Bronchial epithelial cell (primary cell): ENCODE measurements around the gene SAMD10. TPM values are rescaled to one million over a fixed set of nuclear protein-coding genes. Genes with fewer than 3 reads are reported as not detected.
"Not testable (repeated sequence)": the region's sequence is repeated elsewhere in the genome, so short reads cannot be mapped to it uniquely, and the experiment has no call there.

Experiments
- DNase-seq: peaks from one replicate; pipeline ENCODE4 v3.0.0-alpha.2; 2010; ENCODE audit warnings: low read depth
- FAIRE-seq: peaks from 2 replicates; lab custom pipeline; 2011; peaks lifted over from hg19 to GRCh38; lab: Jason Lieb, UNC
- H3K27me3 ChIP-seq: 2 replicates; pipeline ENCODE4 v1.5.1; 2011; ENCODE audit warnings: low read length; ENCODE audit not compliant: control insufficient read depth, insufficient read depth
- H3K36me3 ChIP-seq: 2 replicates; pipeline ENCODE4 v1.5.1; 2011; ENCODE audit warnings: low read length; ENCODE audit not compliant: control insufficient read depth, insufficient read depth
- H3K4me3 ChIP-seq: 2 replicates; pipeline ENCODE4 v1.5.1; 2011; ENCODE audit warnings: mild to moderate bottlenecking, low read depth, low read length, control low read depth
- total RNA-seq: library from RNA; depleted of rRNA; stranded (reverse); fragments of >200 nt; gene quantifications from 2 replicates; pipeline ENCODE4 v1.2.1, GENCODE V29; 2014
- TF ChIP-seq, protein P1 (sequence below): IDR thresholded peaks from 2 replicates; pipeline ENCODE4 v1.5.1; 2011; ENCODE audit warnings: mild to moderate bottlenecking, moderate library complexity, low read length, control low read depth, inconsistent platforms; ENCODE audit not compliant: insufficient read depth, severe bottlenecking

Gene SAMD10
- total RNA-seq, 1 donor from 2014 or later: 1.1 TPM

DNA sequence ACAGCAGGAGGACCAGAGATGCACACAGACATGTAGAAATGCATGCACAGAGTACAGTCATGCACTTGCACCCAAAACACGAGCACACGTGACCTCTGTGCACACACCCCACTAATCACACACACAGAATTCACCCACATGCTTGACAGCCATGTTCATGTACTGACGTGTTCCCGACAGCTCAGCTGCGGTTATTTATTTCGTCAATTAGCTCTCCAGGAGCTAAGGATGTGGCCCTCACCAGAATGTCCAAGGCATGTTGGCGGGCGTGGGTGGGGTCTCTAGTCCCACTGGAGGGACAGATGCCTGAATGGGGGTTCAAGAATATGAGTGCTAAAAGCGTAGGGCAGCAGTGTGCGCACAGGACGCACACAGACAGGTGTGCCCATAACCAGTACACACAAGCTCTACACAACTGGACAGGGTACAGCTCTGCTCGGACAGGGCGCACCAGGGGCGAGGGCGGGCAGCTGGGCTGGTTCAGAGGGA is 919 bp upstream of the SAMD10 start:
- Histone ChIP-seq H3K36me3 (peaks cover 5% of the 10 kb centered on the region), H3K4me3 (peak overlapping the region; percentile 88), H3K27me3 (no peaks in the 10 kb centered on the region)
- TF ChIP-seq, protein P1, sequence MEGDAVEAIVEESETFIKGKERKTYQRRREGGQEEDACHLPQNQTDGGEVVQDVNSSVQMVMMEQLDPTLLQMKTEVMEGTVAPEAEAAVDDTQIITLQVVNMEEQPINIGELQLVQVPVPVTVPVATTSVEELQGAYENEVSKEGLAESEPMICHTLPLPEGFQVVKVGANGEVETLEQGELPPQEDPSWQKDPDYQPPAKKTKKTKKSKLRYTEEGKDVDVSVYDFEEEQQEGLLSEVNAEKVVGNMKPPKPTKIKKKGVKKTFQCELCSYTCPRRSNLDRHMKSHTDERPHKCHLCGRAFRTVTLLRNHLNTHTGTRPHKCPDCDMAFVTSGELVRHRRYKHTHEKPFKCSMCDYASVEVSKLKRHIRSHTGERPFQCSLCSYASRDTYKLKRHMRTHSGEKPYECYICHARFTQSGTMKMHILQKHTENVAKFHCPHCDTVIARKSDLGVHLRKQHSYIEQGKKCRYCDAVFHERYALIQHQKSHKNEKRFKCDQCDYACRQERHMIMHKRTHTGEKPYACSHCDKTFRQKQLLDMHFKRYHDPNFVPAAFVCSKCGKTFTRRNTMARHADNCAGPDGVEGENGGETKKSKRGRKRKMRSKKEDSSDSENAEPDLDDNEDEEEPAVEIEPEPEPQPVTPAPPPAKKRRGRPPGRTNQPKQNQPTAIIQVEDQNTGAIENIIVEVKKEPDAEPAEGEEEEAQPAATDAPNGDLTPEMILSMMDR: no peak
- DNase-seq: peak; percentile 93
- FAIRE-seq: no peak

GRCh38 chr20:63979229-63979556 is 249 bp downstream of the SAMD10 start:
- TF ChIP-seq, protein P1: no peak
- H3K27me3 ChIP-seq: no peaks in the 10 kb centered on the region
- FAIRE-seq (no peak), DNase-seq (no peak)
- H3K36me3 ChIP-seq: peaks cover 2% of the 10 kb centered on the region
- H3K4me3 ChIP-seq: peak overlapping the region; percentile 68

DNA sequence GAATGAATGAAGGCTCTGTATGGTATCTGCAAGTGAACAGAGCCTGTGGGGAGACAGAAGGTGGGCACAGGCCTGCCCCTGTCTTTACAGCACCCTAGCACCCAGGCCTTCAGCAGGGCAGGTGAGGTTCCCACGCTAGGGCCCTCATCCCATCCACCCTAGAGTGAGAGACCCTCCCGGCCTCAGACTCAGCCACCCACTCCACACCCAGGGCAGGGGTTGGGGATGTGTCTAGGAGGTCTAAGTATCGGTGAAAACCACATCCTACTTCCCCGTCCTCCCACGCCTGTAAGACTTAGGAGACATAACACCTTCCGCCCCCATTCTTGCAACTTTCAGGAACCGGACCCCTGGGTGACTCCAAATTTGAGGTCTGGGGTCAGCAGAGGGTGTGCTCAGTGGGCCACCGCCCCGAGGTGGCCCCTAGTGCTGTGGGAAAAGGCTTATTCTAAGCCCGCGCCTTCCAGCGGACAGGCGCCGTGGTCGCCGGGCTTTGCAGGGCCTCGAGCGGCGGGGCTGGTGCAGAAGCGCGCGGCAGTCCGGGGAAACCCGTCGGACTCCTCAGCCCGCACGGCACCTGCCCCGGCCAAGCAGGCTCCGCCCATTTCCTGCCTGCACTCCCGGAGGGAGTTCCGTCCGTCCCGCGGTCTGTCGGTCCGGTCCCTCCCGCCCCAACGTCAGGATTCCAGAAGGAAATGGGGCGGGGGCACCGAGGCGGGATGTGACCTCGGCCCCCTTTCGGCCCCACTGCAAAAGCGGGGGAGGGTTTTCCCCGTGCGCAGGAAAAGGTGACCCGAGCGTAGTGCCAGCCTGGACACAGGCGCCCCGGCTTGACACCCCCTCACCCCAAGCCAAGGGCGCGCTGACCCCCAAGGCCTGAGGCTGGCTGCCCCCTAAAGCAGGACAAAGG is 868 bp downstream of the SAMD10 start:
- DNase-seq: peak; percentile 57

DNA sequence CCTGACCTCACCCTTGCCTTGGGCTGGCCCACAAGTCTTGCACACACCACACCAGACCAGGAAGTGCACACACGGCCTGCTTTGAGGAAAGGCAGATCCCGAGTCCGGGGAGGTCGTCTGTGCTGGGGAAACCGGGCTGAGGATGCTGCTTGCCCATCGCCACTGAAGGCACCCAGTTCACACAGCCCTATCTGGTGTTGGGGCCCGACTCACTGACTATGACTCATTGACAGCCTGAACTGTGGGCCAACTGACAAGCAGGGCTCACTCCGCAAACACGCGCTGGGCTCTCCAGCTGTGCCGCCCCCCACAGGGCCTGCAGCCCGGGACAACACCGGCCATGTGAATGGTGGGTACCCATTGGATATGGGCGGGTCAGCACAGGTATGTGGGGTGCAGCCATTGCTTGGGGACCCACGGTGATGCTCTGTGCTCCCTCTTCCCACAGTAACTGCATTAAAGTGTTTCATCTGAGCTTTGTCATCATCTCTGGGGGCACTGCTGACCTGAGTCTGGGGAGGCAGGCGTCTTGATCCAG is 1.6 kb downstream of the SAMD10 start:
- DNase-seq (peak; percentile 55), FAIRE-seq (no peak)
- Histone ChIP-seq H3K4me3 (no peak overlapping the region), H3K27me3 (no peaks in the 10 kb centered on the region), H3K36me3 (no peaks in the 10 kb centered on the region)
- TF ChIP-seq, protein P1: no peak

More for the DNA sequence above, 868 bp downstream of the SAMD10 start:
- no peaks in the 10 kb centered on the region for H3K27me3 ChIP-seq
- FAIRE-seq: no peak
- H3K4me3 ChIP-seq: peak overlapping the region; percentile 68
- TF ChIP-seq, protein P1: no peak
- peaks cover 2% of the 10 kb centered on the region for H3K36me3 ChIP-seq

DNA sequence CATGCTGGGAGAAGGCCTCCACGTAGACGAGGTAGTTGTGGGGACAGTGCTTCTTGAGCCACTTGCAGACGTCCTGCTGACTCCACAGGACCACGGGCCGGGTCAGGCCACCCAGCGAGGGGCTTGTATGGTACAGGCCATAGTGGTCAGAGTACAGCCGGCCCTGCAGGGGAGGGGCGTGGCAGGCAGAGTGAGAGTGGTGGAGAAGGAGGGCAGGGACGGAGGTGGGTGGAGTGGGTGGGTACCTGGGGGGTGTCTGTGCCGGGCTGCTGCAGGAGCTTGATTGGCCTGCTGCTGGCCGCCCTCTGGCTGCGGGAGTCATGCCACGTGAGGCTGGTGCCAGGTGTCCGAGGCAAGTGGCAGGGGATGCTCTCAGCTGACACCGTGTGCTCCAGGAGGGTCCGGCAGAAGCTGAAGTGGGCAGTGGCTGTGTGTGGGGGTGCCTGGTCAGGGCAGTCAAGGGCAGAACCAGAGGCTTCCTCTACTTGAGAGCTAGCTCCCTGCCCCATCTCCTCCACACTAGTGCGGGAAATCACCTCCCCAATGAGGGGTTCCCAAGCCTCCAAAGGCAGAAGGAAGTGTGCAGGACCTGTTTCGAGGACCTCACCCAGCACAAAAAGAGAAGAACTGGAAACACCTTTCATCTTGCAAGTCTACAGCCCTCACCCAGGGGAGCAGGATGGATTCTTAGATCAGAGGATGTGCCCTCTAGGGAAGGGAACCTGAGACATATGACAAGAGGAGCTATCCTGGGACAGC is 2.3 kb downstream of the SAMD10 start:
- Histone ChIP-seq H3K36me3 (no peaks in the 10 kb centered on the region), H3K27me3 (no peaks in the 10 kb centered on the region), H3K4me3 (no peak overlapping the region)
- TF ChIP-seq, protein P1: no peak
- DNase-seq (no peak), FAIRE-seq (no peak)

GRCh38 chr20:63976511-63976910 is 2.9 kb downstream of the SAMD10 start:
- H3K4me3 ChIP-seq, FAIRE-seq, H3K36me3 ChIP-seq, DNase-seq, H3K27me3 ChIP-seq: not testable (repeated sequence)
